ENCODE data around the gene IFNL1.
"Not testable (repeated sequence)": the region's sequence is repeated elsewhere in the genome, so short reads cannot be mapped to it uniquely, and the experiment has no call there.

Gene IFNL1

DNA sequence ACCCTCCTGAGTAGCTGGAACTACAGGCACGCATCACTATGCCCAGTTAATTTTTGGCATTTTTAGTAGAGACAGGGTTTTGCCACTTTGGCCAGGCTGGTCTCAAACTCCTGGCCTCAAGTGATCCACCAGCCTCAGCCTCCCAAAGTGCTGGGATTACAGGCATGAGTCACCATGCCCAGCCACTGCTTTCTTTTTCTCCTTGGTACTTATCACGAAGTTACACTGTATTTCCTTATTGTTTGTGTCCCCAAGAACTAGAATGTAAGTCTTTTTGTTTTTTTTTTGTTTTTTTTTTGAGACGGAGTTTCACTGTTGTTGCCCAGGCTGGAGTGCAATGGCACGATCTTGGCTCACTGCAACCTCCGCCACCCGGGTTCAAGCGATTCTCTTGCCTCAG lies 43.9 kb downstream of the IFNL1 start:
- H3K9me3 ChIP-seq (ENCODE audit: low read length); H3K4me3 ChIP-seq (ENCODE audit: low read depth in 1 of 2, low read length in 2 of 2); H3K36me3 ChIP-seq (ENCODE audit: insufficient read depth, low read length); H3K27ac ChIP-seq (ENCODE audit: low read depth, low read length); H3K27me3 ChIP-seq (ENCODE audit: control insufficient read depth in 1 of 2, insufficient read depth in 2 of 2, low read length in 2 of 2); H3K9ac ChIP-seq (ENCODE audit: low read length): not testable (repeated sequence)
- peaks cover 29% of the 10 kb centered on the region for H3K4me1 ChIP-seq (ENCODE audit: insufficient read depth, low read length)

DNA sequence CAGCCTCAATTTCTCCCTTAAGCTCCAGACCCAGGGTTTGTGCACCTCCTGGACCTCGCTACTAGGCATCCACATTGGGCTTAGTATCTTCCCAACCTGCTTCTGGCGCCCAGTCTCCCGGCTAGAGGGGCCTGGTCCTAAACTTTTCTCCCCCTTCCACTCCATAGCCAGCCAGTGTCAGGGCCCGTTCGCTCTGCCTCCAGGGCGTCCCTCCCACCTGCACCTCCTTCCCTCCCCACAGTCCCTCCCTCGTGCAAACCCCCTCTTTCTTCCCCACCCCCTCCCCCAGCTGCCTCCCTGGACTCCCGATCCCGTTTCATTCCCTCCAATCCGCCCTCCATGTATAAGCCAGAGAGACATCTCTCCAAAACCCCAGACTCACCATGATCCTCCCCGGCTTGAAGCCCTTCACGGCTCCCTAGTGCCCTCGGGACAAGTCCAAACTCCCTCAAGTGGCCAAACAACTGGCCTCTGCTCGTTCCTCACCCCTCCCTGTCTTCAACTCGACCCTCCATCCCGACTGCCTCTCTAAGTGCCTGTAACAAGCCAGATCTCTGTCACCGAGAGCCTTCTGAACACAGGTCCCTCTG lies 45.0 kb downstream of the IFNL1 start:
- no peaks in the 10 kb centered on the region for H3K27me3 ChIP-seq (ENCODE audit: control insufficient read depth in 1 of 2, insufficient read depth in 2 of 2, low read length in 2 of 2)
- peak overlapping the region; percentile 85 to 99 for H3K4me3 ChIP-seq (ENCODE audit: low read depth in 1 of 2, low read length in 2 of 2)
- H3K4me1 ChIP-seq (ENCODE audit: insufficient read depth, low read length): peaks cover 38% of the 10 kb centered on the region
- no peaks in the 10 kb centered on the region for H3K9me3 ChIP-seq (ENCODE audit: low read length)
- peaks cover 10% of the 10 kb centered on the region for H3K36me3 ChIP-seq (ENCODE audit: insufficient read depth, low read length)
- H3K27ac ChIP-seq (ENCODE audit: low read depth, low read length): peak overlapping the region; percentile 92
- peak overlapping the region; percentile 82 for H3K9ac ChIP-seq (ENCODE audit: low read length)

DNA sequence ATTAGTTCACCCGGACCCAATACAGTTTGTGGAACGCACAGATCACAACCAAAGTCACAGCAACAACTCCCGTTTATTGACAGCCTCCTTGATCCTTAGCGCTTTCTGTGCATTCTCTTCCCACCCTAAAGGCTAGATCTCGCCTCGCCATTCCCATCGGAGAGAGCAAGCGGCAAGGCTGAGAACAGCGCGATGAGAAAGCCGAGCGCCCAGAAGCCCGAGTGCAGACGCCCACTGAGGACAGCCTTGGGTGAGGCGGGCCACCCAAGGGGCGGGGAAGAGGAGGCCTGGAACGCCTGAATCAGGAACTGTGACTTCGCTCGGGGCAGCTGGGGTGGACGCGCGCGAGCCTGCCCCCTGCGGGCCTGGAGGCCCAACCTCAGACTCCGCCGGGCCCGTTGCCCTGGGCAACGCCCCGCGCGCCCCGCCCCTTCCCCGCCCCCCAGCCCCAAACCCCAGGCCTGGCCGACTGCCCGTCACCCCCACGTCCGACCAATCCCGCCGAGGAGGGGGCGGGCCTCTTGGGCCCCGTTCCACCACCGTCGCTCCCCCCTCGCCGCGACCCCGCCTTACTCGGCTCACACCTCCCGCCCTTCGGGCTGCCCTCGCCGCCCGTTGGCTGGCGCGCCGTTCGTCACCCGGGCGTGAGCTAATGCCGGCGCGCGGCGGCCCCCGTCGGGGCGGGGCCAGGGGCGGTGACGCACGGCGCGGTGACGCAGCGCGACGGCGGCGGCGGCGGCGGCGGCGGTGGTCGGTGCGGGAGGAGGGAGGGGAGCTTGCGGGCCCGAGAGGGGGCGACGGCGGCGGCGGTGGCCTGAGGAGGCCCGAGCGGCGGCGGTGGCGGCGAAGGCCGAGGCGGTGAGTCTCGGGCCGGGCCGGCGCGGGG lies 45.8 kb downstream of the IFNL1 start, which contains the start of gene SAMD4B:
Gene SAMD4B, plus strand, starts transcription at position 703 of the 886 bp plus-strand sequence. CDS start 14,473 bp downstream, outside the sequence.
- no peaks in the 10 kb centered on the region for H3K9me3 ChIP-seq (ENCODE audit: low read length)
- H3K4me1 ChIP-seq (ENCODE audit: insufficient read depth, low read length): peaks cover 40% of the 10 kb centered on the region
- H3K36me3 ChIP-seq (ENCODE audit: insufficient read depth, low read length): peaks cover 14% of the 10 kb centered on the region

DNA sequence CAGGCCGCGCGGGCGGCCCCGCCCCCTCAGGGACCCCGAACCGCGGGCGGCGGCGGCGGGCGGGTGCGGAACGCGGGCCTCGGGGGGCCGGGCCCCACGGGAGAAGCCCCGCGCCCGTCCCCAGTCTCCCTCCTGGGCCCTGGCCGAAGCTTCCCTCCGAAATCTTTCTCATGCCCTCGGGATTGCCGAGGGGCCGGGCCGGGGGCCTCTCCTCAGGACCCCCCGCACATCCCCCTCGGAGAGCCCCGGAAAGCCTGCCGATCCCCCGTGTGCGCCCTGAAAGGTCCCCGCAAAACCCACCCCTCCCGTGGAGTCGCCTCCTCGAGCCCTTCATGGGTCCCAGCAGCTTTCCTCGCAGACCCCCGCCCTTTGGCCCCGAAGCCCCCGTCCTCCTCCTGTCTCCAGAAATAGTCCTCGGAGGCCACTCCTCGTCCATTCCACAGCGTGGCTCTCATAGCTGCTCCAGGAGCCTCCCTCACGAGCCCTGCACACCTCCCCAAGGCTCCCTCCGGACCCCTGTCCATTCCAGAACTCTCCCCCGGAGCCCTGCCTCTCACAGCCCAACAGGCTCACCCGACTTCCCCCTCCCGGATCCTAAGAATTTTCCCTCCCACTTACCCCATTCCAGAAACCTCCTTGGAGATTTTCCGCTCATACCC lies 46.6 kb downstream of the IFNL1 start:
- H3K9me3 ChIP-seq (ENCODE audit: low read length): no peaks in the 10 kb centered on the region
- no peaks in the 10 kb centered on the region for H3K27me3 ChIP-seq (ENCODE audit: control insufficient read depth in 1 of 2, insufficient read depth in 2 of 2, low read length in 2 of 2)
- H3K4me1 ChIP-seq (ENCODE audit: insufficient read depth, low read length): peaks cover 43% of the 10 kb centered on the region
- peak overlapping the region; percentile 78 for H3K9ac ChIP-seq (ENCODE audit: low read length)
- H3K27ac ChIP-seq (ENCODE audit: low read depth, low read length): peak overlapping the region; percentile 78
- H3K36me3 ChIP-seq (ENCODE audit: insufficient read depth, low read length): peaks cover 14% of the 10 kb centered on the region
- H3K4me3 ChIP-seq (ENCODE audit: low read depth in 1 of 2, low read length in 2 of 2): peak overlapping the region; percentile 78 to 85

More for the DNA sequence above, 45.8 kb downstream of the IFNL1 start, which contains the start of gene SAMD4B:
- no peaks in the 10 kb centered on the region for H3K27me3 ChIP-seq (ENCODE audit: control insufficient read depth in 1 of 2, insufficient read depth in 2 of 2, low read length in 2 of 2)
- H3K27ac ChIP-seq (ENCODE audit: low read depth, low read length): peak within 1 kb of the TSS; percentile 92
- H3K4me3 ChIP-seq (ENCODE audit: low read depth in 1 of 2, low read length in 2 of 2): peak within 1 kb of the TSS; percentile 85 to 99
- peak within 1 kb of the TSS; percentile 82 for H3K9ac ChIP-seq (ENCODE audit: low read length)

DNA sequence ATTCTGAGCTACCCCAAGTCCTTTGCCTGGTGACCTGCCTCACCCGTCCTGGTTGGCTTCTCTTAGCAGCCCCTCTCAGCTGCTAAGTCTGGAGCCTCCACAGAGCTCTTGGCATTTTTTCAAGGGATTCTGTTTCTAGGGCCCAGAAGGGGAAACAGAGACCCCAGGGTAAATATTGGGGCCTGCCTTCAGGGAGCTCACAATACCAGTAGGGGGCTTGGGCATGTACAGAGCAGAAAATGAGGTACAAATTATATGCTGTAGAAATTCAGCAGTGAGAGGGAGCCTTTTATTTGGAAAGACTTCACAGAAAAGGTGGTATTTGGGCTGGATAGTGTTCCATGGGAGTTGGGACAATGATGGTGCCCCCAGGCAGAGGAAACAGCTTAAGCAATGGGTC lies 49.7 kb downstream of the IFNL1 start:
- Histone ChIP-seq H3K9ac (ENCODE audit: low read length) (peak overlapping the region; percentile 2), H3K27ac (ENCODE audit: low read depth, low read length) (no peak overlapping the region), H3K4me3 (ENCODE audit: low read depth in 1 of 2, low read length in 2 of 2) (no peak overlapping the region), H3K4me1 (ENCODE audit: insufficient read depth, low read length) (peaks cover 37% of the 10 kb centered on the region), H3K27me3 (ENCODE audit: control insufficient read depth in 1 of 2, insufficient read depth in 2 of 2, low read length in 2 of 2) (no peaks in the 10 kb centered on the region), H3K36me3 (ENCODE audit: insufficient read depth, low read length) (peaks cover 18% of the 10 kb centered on the region), H3K9me3 (ENCODE audit: low read length) (no peaks in the 10 kb centered on the region)

DNA sequence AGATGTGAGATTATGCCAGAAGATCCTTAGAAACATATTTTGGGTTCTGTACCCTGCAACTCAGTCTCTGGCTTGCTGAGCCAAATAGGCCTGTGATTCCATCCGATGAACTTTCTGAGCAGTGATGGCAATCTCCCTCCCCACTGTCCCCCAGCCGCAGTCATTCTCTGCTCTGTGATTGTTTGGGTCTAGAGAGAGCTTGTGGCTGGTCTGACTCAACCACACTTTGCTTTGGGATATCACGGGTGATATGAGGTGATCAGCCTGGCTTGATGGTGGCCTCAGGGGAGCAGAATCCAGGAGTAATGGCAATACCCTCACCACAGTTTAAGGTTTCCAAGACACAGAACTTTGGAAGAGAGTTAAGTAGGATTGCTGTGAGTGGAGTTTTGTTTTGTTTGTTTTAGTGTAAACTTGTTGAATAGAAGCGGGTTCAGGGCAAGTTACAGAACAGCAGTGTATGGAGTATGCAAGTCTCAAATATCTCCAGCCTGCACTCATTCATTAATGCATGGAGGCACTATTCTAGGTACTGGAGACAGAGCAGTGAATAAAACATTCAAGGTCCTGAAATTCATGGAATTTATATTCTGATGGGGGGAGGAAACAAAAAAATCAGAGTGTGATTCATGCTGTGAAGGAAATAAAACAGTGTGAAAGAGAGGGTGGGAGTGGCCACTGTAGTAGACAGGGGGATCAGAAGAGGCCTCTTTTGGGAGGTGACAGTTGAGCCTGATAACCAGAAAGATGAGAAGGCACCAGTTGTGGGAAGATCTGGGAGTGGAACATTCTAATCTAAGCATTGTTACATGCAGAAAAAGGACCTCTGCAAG lies 51.3 kb downstream of the IFNL1 start:
- Histone ChIP-seq H3K27me3 (ENCODE audit: control insufficient read depth in 1 of 2, insufficient read depth in 2 of 2, low read length in 2 of 2) (no peaks in the 10 kb centered on the region), H3K36me3 (ENCODE audit: insufficient read depth, low read length) (peaks cover 26% of the 10 kb centered on the region), H3K9me3 (ENCODE audit: low read length) (no peaks in the 10 kb centered on the region), H3K4me1 (ENCODE audit: insufficient read depth, low read length) (peaks cover 40% of the 10 kb centered on the region), H3K27ac (ENCODE audit: low read depth, low read length) (no peak overlapping the region), H3K4me3 (ENCODE audit: low read depth in 1 of 2, low read length in 2 of 2) (no peak overlapping the region), H3K9ac (ENCODE audit: low read length) (no peak overlapping the region)

All from muscle layer of colon (tissue), 2 donors.